ENCODE measurements around the gene ILK. TPM values are rescaled to one million over a fixed set of nuclear protein-coding genes. Genes with fewer than 3 reads are reported as not detected.

The ILK gene
- total RNA-seq, 1 donor from 2014 or later = 118 TPM

DNA sequence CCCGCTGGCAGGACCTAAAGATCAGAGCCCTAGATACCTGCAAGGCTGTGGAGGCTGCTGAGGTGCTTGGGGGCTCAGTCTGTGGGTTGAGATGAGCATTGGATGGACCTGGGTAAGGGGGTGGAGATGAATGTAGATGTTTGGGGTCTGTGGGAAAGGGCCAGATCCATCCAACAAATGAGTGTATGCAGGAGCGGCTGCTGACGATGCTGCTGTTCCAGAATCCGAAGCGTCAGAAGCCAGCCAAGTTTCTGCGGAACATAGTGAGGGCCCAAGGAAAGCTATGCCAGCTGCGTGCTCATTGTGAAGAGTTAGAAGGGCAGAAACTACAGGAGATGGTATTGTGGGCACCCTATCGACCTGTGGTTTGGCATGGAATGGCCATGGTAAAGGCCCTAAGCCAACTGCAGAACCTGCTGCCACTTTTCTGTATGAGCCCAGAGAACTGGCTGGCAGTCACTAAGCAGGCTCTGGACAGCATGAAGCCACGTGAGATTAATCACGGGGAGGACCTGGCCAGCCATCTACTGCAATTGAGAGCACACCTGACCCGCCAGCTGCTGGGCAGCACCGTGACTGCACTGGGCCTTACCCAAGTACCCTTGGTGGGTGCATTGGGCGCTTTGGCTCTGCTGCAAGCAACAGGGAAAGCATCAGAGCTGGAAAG is 36.7 kb upstream of the ILK start:
- no peak overlapping the region for H3K4me3 ChIP-seq (ENCODE audit: low read depth, low read length)
- DNase-seq (ENCODE audit: low read depth) = no peak
- TF ChIP-seq, protein P1, sequence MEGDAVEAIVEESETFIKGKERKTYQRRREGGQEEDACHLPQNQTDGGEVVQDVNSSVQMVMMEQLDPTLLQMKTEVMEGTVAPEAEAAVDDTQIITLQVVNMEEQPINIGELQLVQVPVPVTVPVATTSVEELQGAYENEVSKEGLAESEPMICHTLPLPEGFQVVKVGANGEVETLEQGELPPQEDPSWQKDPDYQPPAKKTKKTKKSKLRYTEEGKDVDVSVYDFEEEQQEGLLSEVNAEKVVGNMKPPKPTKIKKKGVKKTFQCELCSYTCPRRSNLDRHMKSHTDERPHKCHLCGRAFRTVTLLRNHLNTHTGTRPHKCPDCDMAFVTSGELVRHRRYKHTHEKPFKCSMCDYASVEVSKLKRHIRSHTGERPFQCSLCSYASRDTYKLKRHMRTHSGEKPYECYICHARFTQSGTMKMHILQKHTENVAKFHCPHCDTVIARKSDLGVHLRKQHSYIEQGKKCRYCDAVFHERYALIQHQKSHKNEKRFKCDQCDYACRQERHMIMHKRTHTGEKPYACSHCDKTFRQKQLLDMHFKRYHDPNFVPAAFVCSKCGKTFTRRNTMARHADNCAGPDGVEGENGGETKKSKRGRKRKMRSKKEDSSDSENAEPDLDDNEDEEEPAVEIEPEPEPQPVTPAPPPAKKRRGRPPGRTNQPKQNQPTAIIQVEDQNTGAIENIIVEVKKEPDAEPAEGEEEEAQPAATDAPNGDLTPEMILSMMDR (conservative IDR thresholded peaks at IDR 0.05; ENCODE audit: low read depth, low read length) = no peak

DNA sequence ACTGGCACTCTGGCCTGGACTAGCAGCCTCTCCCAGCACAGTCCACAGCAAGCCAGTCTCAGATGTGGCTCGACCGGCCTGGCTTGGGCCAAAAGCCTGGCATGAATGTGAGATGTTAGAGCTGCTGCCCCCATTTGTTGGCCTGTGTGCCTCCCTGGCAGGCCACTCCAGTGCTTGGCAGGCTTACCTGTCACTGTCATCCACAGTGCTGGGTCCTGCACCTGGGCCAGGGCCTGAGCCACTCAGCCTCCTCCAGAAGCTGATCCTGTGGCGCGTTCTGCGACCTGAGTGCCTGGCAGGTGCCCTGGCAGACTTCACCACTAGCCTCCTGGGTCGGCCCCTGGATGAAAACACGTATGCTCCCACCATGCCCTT is 36.2 kb upstream of the ILK start:
- no peak for DNase-seq (ENCODE audit: low read depth)
- TF ChIP-seq, protein P1 (conservative IDR thresholded peaks at IDR 0.05; ENCODE audit: low read depth, low read length) = no peak
- no peak overlapping the region for H3K4me3 ChIP-seq (ENCODE audit: low read depth, low read length)

DNA sequence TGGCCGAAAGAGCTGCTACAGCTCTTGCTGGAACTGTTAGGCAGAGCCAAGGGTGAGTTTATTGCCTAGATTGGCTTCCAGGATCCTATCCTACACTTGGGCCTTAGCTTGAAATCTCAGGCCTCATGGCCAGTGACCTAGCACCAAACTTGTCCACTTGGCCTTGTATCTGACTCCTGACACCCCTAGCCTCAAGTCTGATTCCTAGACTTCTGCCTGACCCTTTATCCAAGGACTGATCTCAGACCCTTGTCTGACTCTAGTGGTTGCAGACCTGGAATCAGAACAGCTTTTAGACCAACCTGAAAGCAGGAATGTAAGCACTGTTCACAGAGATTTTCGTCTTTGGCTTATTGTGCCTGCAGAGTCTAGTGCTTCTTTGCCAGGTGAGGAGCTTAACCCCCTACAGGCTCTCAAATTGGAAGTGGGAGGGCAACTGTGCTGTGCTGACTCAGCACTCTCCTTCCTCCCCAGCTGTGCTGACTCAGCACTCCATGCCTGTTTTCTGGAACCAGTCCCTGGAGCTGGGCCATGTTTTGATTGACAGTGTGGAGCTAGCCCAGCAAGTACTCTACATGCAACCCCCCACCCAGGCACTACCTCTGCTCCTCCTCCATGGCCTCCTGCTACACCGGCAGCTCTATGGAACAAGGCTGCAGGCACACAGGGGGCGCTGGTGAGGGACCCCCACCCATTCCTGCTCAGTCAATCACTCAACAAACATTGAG is 35.2 kb upstream of the ILK start:
- no peak overlapping the region for H3K4me3 ChIP-seq (ENCODE audit: low read depth, low read length)
- no peak for DNase-seq (ENCODE audit: low read depth)
- TF ChIP-seq, protein P1 (conservative IDR thresholded peaks at IDR 0.05; ENCODE audit: low read depth, low read length) = peak; percentile 12

DNA sequence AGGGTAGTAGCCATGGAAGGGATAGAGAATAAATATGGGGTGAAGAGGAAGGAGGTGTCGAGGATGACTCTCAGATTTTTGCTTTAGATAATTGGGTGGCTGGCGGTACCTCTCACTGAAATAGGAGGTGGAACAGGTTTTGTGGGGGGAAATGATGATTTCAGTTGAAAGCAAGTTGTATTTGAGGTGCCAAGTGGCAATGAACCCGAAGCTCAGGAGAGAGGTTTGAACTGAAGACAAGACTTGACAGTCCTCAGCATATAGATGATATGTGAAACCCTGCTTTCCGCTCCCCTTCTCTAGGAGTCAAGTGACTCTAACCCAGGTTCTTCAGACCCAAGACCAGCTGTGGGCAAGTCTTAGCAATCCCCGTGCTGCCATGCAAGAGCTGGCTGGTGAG is 33.9 kb upstream of the ILK start:
- H3K4me3 ChIP-seq (ENCODE audit: low read depth, low read length) = no peak overlapping the region
- TF ChIP-seq, protein P1 (conservative IDR thresholded peaks at IDR 0.05; ENCODE audit: low read depth, low read length) = no peak
- DNase-seq (ENCODE audit: low read depth) = no peak

DNA sequence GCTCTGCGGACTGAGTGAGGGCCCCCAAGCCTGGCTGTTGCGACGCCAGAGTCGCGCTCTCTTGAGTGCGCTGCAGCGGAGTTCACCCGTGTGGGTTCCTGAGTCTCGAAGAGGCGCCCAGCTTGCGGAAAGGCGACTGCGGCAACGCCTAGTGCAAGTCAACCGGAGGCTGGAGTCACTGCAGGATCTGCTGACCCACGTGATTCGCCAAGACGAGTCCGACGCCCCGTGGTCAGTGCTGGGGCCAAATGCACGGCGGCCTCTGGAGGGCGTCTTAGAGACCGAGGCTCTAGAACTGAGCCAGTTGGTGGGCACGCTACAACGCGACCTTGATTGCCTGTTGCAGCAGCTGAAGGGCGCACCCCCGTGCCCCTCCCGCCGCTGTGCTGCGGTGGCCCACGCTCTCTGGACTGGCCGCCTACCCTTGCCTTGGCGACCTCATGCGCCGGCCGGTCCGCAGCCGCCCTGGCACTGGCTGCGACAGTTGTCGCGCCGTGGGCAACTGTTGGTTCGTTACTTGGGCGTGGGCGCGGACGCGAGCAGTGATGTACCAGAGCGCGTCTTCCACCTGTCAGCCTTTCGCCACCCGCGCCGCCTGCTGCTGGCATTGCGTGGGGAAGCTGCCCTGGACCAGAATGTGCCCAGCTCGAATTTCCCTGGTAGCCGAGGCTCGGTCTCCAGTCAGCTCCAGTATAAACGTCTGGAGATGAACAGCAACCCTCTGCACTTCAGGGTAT is 32.7 kb upstream of the ILK start:
- no peak for DNase-seq (ENCODE audit: low read depth)
- H3K4me3 ChIP-seq (ENCODE audit: low read depth, low read length) = no peak overlapping the region
- TF ChIP-seq, protein P1 (conservative IDR thresholded peaks at IDR 0.05; ENCODE audit: low read depth, low read length) = no peak

DNA sequence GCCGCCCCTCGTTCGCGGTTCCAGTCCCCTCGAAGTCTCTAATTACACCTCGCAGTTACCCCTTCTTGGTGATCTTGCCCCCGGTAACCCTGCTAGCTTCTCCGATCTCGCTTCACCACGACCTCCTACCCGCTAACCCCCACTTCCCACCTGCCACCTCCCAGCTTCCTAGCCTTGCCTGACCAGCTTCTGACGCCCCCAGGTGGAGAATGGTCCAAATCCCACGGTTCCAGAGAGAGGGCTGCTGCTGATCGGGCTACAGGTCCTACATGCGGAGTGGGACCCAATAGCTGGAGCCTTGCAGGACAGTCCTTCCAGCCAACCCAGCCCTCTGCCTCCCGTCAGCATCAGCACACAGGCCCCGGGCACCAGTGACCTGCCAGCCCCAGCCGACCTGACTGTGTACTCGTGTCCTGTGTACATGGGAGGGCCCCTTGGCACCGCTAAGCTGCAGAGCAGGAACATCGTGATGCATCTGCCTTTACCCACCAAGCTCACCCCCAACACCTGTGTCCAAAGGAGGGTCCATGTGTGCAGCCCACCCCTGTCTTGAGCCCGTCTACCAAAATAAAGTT is 32.1 kb upstream of the ILK start:
- TF ChIP-seq, protein P1 (conservative IDR thresholded peaks at IDR 0.05; ENCODE audit: low read depth, low read length) = no peak
- H3K4me3 ChIP-seq (ENCODE audit: low read depth, low read length) = no peak overlapping the region
- no peak for DNase-seq (ENCODE audit: low read depth)
